Measurements from ENCODE around the gene ITPKB.

Gene ITPKB

GRCh38 chr1:226634611-226635246, 104.4 kb downstream of the ITPKB start:
- TF ChIP-seq, protein P1, sequence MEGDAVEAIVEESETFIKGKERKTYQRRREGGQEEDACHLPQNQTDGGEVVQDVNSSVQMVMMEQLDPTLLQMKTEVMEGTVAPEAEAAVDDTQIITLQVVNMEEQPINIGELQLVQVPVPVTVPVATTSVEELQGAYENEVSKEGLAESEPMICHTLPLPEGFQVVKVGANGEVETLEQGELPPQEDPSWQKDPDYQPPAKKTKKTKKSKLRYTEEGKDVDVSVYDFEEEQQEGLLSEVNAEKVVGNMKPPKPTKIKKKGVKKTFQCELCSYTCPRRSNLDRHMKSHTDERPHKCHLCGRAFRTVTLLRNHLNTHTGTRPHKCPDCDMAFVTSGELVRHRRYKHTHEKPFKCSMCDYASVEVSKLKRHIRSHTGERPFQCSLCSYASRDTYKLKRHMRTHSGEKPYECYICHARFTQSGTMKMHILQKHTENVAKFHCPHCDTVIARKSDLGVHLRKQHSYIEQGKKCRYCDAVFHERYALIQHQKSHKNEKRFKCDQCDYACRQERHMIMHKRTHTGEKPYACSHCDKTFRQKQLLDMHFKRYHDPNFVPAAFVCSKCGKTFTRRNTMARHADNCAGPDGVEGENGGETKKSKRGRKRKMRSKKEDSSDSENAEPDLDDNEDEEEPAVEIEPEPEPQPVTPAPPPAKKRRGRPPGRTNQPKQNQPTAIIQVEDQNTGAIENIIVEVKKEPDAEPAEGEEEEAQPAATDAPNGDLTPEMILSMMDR (IDR thresholded peaks at IDR 0.05; ENCODE audit: low read length, missing control alignments), result no peak
- DNase-seq (ENCODE audit: low read depth), result no peak
- H3K4me3 ChIP-seq (replicated peaks; ENCODE audit: low read depth, low read length), result no peak overlapping the region

GRCh38 chr1:226634166-226634588, 104.9 kb downstream of the ITPKB start:
- no peak overlapping the region for H3K4me3 ChIP-seq (replicated peaks; ENCODE audit: low read depth, low read length)
- peak; percentile 70 for DNase-seq (ENCODE audit: low read depth)
- TF ChIP-seq, protein P1 (IDR thresholded peaks at IDR 0.05; ENCODE audit: low read length, missing control alignments), result peak; percentile 83

DNA sequence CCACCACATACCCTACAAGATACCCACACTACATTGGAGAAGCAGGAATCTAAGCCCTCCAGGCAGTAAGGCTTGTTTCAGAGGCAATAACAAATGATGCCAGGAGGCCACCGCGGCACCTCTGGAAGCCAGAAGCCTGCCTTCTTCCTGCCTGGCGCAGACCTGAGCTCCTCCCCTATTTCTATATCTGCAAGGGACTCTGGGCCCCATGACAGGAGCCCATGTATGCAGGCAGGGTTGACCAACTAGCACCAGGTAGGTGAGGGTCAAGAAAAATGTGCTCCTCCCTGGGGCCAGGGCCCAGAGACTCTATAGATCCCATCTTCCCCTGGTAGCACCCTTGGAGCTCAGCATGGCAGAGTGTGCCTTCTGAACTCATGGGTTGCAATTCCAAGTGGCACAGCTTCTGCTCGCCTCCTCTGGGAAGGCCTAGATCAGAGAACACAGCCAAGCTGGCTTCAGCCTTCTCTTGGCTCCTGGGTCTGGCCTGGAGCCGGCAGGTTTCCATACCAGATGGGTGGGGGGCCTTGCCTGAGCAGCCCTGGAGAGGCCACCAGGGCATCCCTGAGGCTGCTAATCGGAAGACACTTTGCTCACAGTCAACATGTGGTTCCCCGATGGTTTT, 105.4 kb downstream of the ITPKB start:
- TF ChIP-seq, protein P1 (IDR thresholded peaks at IDR 0.05; ENCODE audit: low read length, missing control alignments), result no peak
- DNase-seq (ENCODE audit: low read depth), result no peak
- H3K4me3 ChIP-seq (replicated peaks; ENCODE audit: low read depth, low read length), result no peak overlapping the region

- no peak overlapping the region for H3K4me3 ChIP-seq (replicated peaks; ENCODE audit: low read depth, low read length)
- TF ChIP-seq, protein P1 (IDR thresholded peaks at IDR 0.05; ENCODE audit: low read length, missing control alignments), result no peak
- DNase-seq (ENCODE audit: low read depth), result no peak
These were observed 106.1 kb downstream of the ITPKB start for GRCh38 chr1:226632922-226633351.

DNA sequence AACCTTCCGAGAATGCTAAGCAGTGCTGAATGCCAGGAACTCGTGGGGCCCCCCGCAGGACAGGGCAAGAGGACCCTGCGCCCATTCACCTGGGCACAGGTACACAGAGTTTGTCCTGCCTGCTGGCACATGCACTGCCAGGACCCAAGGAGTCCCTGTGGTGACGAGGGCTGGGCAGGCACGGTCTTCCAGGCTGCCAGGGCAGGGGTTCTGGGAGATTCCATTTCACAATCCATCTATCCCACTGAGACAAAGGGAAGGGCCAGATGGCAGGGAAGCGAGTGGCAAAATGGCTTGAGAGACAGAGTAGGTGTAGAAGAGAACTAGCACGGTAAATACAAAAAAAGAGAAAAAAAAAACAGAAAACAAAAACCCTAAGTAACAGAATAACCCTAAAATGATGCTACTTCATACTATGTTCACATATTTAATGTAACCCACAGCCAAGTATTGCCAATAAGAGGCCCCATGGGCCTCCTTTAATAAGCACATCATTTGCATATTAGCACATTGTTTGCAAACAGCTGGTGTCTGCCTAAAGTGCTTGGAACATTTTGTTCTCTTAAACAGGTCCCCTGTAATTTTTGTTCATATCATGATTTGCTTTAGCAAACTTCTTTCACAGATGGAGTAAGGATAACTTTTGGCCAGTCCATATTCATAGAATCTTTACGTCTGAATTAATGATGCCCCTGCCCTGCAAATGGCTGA, 106.8 kb downstream of the ITPKB start:
- DNase-seq (ENCODE audit: low read depth), result no peak
- H3K4me3 ChIP-seq (replicated peaks; ENCODE audit: low read depth, low read length), result no peak overlapping the region
- TF ChIP-seq, protein P1 (IDR thresholded peaks at IDR 0.05; ENCODE audit: low read length, missing control alignments), result no peak

GRCh38 chr1:226631229-226632000, 107.7 kb downstream of the ITPKB start:
- TF ChIP-seq, protein P1 (IDR thresholded peaks at IDR 0.05; ENCODE audit: low read length, missing control alignments), result no peak
- no peak overlapping the region for H3K4me3 ChIP-seq (replicated peaks; ENCODE audit: low read depth, low read length)
- no peak for DNase-seq (ENCODE audit: low read depth)
